ENCODE data around the gene TBC1D2.

- TF ChIP-seq POLR2A (IDR thresholded peaks at IDR 0.05) (no peak), CTCF (IDR thresholded peaks at IDR 0.05) (no peak)
Measured at GRCh38 chr9:98263080-98263479, 7.6 kb upstream of the TBC1D2 start.

Data from uterus (tissue), 2 donors.